Ishikawa (cell line): ENCODE data around the gene OR2V2.

Experiments
- CEBPB ChIP-seq: IDR thresholded peaks from 2 replicates; pipeline ENCODE4 v1.6.1; 2012
- CREB1 ChIP-seq: IDR thresholded peaks from 2 replicates; pipeline ENCODE4 v1.6.1; 2012; ENCODE audit warnings: low read depth
- EGR1 ChIP-seq: IDR thresholded peaks from 2 replicates; pipeline ENCODE4 v1.6.1; 2012
- EP300 ChIP-seq: IDR thresholded peaks from 2 replicates; pipeline ENCODE4 v1.6.1; 2012; ENCODE audit warnings: borderline replicate concordance
- FOXM1 ChIP-seq: IDR thresholded peaks from 2 replicates; pipeline ENCODE4 v1.6.1; 2012; ENCODE audit warnings: low read depth, borderline replicate concordance
- MAX ChIP-seq: IDR thresholded peaks from 2 replicates; pipeline ENCODE4 v1.6.1; 2012
- NFIC ChIP-seq: IDR thresholded peaks from 2 replicates; pipeline ENCODE4 v1.6.1; 2012
- RAD21 ChIP-seq: IDR thresholded peaks from 2 replicates; pipeline ENCODE4 v1.6.1; 2012; ENCODE audit warnings: low read depth
- REST ChIP-seq: IDR thresholded peaks from 2 replicates; pipeline ENCODE4 v1.6.1; 2012; ENCODE audit warnings: low read depth, mild to moderate bottlenecking
- TAF1 ChIP-seq: IDR thresholded peaks from 2 replicates; pipeline ENCODE4 v1.6.1; 2012; ENCODE audit warnings: low read depth, mild to moderate bottlenecking
- TCF12 ChIP-seq: IDR thresholded peaks from 2 replicates; pipeline ENCODE4 v1.6.1; 2012; ENCODE audit warnings: low read depth
- TEAD4 ChIP-seq: IDR thresholded peaks from 2 replicates; pipeline ENCODE4 v1.6.1; 2012
- USF1 ChIP-seq: IDR thresholded peaks from 2 replicates; pipeline ENCODE4 v1.6.1; 2012
- YY1 ChIP-seq: IDR thresholded peaks from 2 replicates; pipeline ENCODE4 v1.6.1; 2012; ENCODE audit warnings: low read depth
- ZBTB7A ChIP-seq: IDR thresholded peaks from 2 replicates; pipeline ENCODE4 v1.6.1; 2012; ENCODE audit warnings: low read depth

OR2V2 gene

GRCh38 chr5:181129601-181130000, 17.8 kb upstream of the OR2V2 start:
- TF ChIP-seq CEBPB (no peak), YY1 (no peak), REST (no peak), RAD21 (no peak), TEAD4 (no peak), TAF1 (no peak), CREB1 (no peak), TCF12 (no peak), ZBTB7A (no peak), EGR1 (no peak), NFIC (no peak), USF1 (no peak), EP300 (no peak)

- TF ChIP-seq TCF12 (no peak), REST (no peak)
Observed at GRCh38 chr5:181130832-181131496, 16.4 kb upstream of the OR2V2 start, which contains the start of gene OR2V1. Gene OR2V1, minus strand, starts transcription at chr5:181131169. Its CDS starts 5,865 bp downstream, at chr5:181125304.

GRCh38 chr5:181131514-181131913, 15.9 kb upstream of the OR2V2 start:
- TF ChIP-seq TCF12 (no peak), CEBPB (no peak), FOXM1 (no peak), RAD21 (no peak)

GRCh38 chr5:181133083-181133482, 14.3 kb upstream of the OR2V2 start:
- TF ChIP-seq RAD21 = no peak
- TF ChIP-seq EP300 = no peak
- TF ChIP-seq REST = no peak
- TF ChIP-seq YY1 = no peak
- no peak for TF ChIP-seq USF1
- no peak for TF ChIP-seq MAX

- TF ChIP-seq NFIC = 0 out of 2 replicates have a peak, but pooled peaks have one; percentile 31
- TF ChIP-seq EP300 = no peak
Observed at GRCh38 chr5:181133610-181134231, 13.7 kb upstream of the OR2V2 start.
